HCT116 (cell line): ENCODE results near the gene KRT37. TPM values are rescaled to one million over a fixed set of nuclear protein-coding genes. Genes with fewer than 3 reads are reported as not detected.

Experiments
- ATAC-seq: fragments of 200-7000 bp; cut with Tn5 transposase; 2 replicates; pipeline ENCODE4 v1.9.1; 2020; ENCODE audit warnings: mild to moderate bottlenecking, moderate library complexity
- Bru-seq: library from RNA; stranded (reverse); fragments of 400-500 nt; gene quantifications from one replicate; lab custom pipeline; 2021; lab: Mats Ljungman, UMichigan
- BruChase-seq, 2 experiments: library from RNA; stranded (reverse); fragments of 400-500 nt; gene quantifications; one replicate each; lab custom pipeline; 2021; lab: Mats Ljungman, UMichigan
- BruUV-seq: library from RNA; stranded (reverse); fragments of 400-500 nt; replicated peaks from 2 replicates; lab custom pipeline; 2021; lab: Mats Ljungman, UMichigan
- CTCF ChIA-PET: fragments of 300-600 bp; sonication (Branson Sonifier 250); formaldehyde crosslinking; loops from one replicate; lab custom pipeline; 2021; ENCODE audit warnings: antibody characterized with exemption; lab: Charles Lee
- POLR2A ChIA-PET: fragments of 300-600, 350-600 bp; sonication (Branson Sonifier 250); formaldehyde crosslinking; loops from one replicate; lab custom pipeline; 2021; ENCODE audit warnings: antibody characterized with exemption; lab: Charles Lee
- RAD21 ChIA-PET, 2 experiments: fragments of 300-600 bp; sonication (Branson Sonifier 250); formaldehyde crosslinking; loops; one replicate each; lab custom pipeline; 2023; ENCODE audit warnings: low total read pairs in 2 of 2; ENCODE audit not compliant: uncharacterized antibody in 2 of 2, unreplicated experiment in 2 of 2, low non-redundant PET in 1 of 2; lab: Charles Lee
- DNase-seq: peaks from one replicate; pipeline ENCODE4 v3.0.0-alpha.2; 2010; ENCODE audit warnings: low read depth, low spot score
- H2AFZ ChIP-seq: fragments of 200-600 bp; shearing (Covaris generic), sonication (generic); 2 replicates; pipeline ENCODE4 v1.6.1; 2017; ENCODE audit warnings: low read depth, mixed run types, mixed read lengths, antibody characterized with exemption, low read length; ENCODE audit not compliant: poor library complexity, severe bottlenecking
- H3K27ac ChIP-seq: 2 replicates; pipeline ENCODE4 v1.5.1; 2012; ENCODE audit warnings: low read depth, low read length
- H3K27me3 ChIP-seq: fragments of 200-600 bp; sonication (generic); 2 replicates; pipeline ENCODE4 v1.6.1; 2016; ENCODE audit warnings: mixed run types, low read length, mixed read lengths; ENCODE audit not compliant: insufficient read depth
- H3K36me3 ChIP-seq, 2 experiments: fragments of 200-500 bp in 1 of 2; fragments of 200-600 bp in 1 of 2; sonication (Bioruptor generic) in 1 of 2; sonication (generic) in 1 of 2; 2 replicates each; pipeline versions ENCODE4 v1.5.1 to v1.6.1; 2014 to 2016; ENCODE audit warnings: low read length in 2 of 2, inconsistent platforms in 1 of 2, mixed read lengths in 1 of 2, mixed run types in 1 of 2; ENCODE audit not compliant: insufficient read depth in 2 of 2, control insufficient read depth in 1 of 2
- H3K4me1 ChIP-seq, 2 experiments: fragments of 200-600 bp in 1 of 2; sonication (generic) in 1 of 2; 2 replicates each; pipeline versions ENCODE4 v1.5.1 to v1.6.1; 2012 to 2017; ENCODE audit warnings: low read length in 2 of 2, inconsistent platforms in 1 of 2, mild to moderate bottlenecking in 1 of 2, mixed read lengths in 1 of 2, mixed run types in 1 of 2, moderate library complexity in 1 of 2; ENCODE audit not compliant: insufficient read depth in 2 of 2, control insufficient read depth in 1 of 2
- H3K4me2 ChIP-seq: fragments of 200-600 bp; sonication (generic); 2 replicates; pipeline ENCODE4 v1.6.1; 2017; ENCODE audit warnings: mixed run types, low read length, mixed read lengths
- H3K4me3 ChIP-seq, 2 experiments: fragments of 200-600 bp in 1 of 2; sonication (generic) in 1 of 2; replicated peaks in 1 of 2; 2 replicates each; pipeline ENCODE4 v1.5.1; 2011 to 2016; ENCODE audit warnings: low read length in 2 of 2, control low read depth in 1 of 2, low read depth in 1 of 2, mild to moderate bottlenecking in 1 of 2, mixed read lengths in 1 of 2, mixed run types in 1 of 2
- H3K79me2 ChIP-seq: fragments of 200-600 bp; sonication (generic); 2 replicates; pipeline ENCODE4 v1.6.1; 2017; ENCODE audit warnings: mild to moderate bottlenecking, mixed run types, low read length, moderate library complexity, mixed read lengths; ENCODE audit not compliant: insufficient read depth
- H3K9ac ChIP-seq: fragments of 200-600 bp; sonication (generic); 2 replicates; pipeline ENCODE4 v1.6.1; 2016; ENCODE audit warnings: low read length, mixed read lengths
- H3K9me2 ChIP-seq: fragments of 200-600 bp; sonication (generic), shearing (Covaris generic); 2 replicates; pipeline ENCODE4 v1.6.1; 2017; ENCODE audit warnings: mixed run types, mild to moderate bottlenecking, moderate library complexity; ENCODE audit not compliant: insufficient read depth
- H3K9me3 ChIP-seq, 2 experiments: fragments of 200-500 bp in 1 of 2; fragments of 200-600 bp in 1 of 2; sonication (Bioruptor generic) in 1 of 2; sonication (generic) in 1 of 2; 2 replicates each; pipeline ENCODE4 v1.6.1; 2014 to 2017; ENCODE audit warnings: low read length in 2 of 2, mixed read lengths in 2 of 2, inconsistent platforms in 1 of 2, low read depth in 1 of 2, mild to moderate bottlenecking in 1 of 2, mixed run types in 1 of 2, moderate library complexity in 1 of 2; ENCODE audit not compliant: control insufficient read depth in 1 of 2, insufficient read depth in 1 of 2
- H4K20me1 ChIP-seq: fragments of 200-600 bp; sonication (generic), shearing (Covaris generic); 2 replicates; pipeline ENCODE4 v1.6.1; 2017; ENCODE audit warnings: mixed run types, mild to moderate bottlenecking, moderate library complexity; ENCODE audit not compliant: insufficient read depth
- ELF1 ChIP-seq: IDR thresholded peaks from 2 replicates; pipeline ENCODE4 v1.6.1; 2012; ENCODE audit warnings: low read depth, borderline replicate concordance
- EZH2 ChIP-seq: fragments of 200-600 bp; sonication (generic); IDR thresholded peaks from 2 replicates; pipeline ENCODE4 v1.6.1; 2017; ENCODE audit warnings: antibody characterized with exemption, mixed run types
- EZH2phosphoT487 ChIP-seq: fragments of 200-600 bp; IDR thresholded peaks from 2 replicates; pipeline ENCODE4 v1.6.1; 2018; ENCODE audit warnings: antibody characterized with exemption, borderline replicate concordance
- JUND ChIP-seq: IDR thresholded peaks from 2 replicates; pipeline ENCODE4 v1.6.1; 2012
- POLR2AphosphoS5 ChIP-seq: IDR thresholded peaks from 2 replicates; pipeline ENCODE4 v1.6.1; 2011; ENCODE audit warnings: mild to moderate bottlenecking, low read depth, low read length, moderate library complexity
- REST ChIP-seq: IDR thresholded peaks from 2 replicates; pipeline ENCODE4 v1.6.1; 2012; ENCODE audit warnings: low read depth
- SRF ChIP-seq: IDR thresholded peaks from 2 replicates; pipeline ENCODE4 v1.6.1; 2012; ENCODE audit warnings: low read depth
- TCF7L2 ChIP-seq: IDR thresholded peaks from 2 replicates; pipeline ENCODE4 v1.7.0; 2011; ENCODE audit warnings: borderline replicate concordance, inconsistent platforms; ENCODE audit not compliant: insufficient read depth, insufficient read length; ENCODE audit errors: extremely low read depth
- ZNF274 ChIP-seq: fragments of 200-500 bp; sonication (Bioruptor generic); IDR thresholded peaks from 2 replicates; pipeline ENCODE4 v1.6.1; 2014; ENCODE audit warnings: mild to moderate bottlenecking, low read depth, low read length, inconsistent platforms
- intact Hi-C: fragments of 100-400 bp; cut with micrococcal nuclease; formaldehyde crosslinking; loops from 2 replicates; pipeline ENCODE4 v1.10.0; 2022
- long read RNA-seq: library from polyadenylated mRNA; unstranded; transcript quantifications from one replicate; pipeline ENCODE4 v2.0.0, GENCODE V29; 2021; ENCODE audit not compliant: unreplicated experiment
- polyA plus RNA-seq: library from polyadenylated mRNA; unstranded; fragments of >200 nt; gene quantifications from 2 replicates; pipeline ENCODE4 v1.2.1, GENCODE V29; 2012; ENCODE audit warnings: missing spikeins
- total RNA-seq: library from RNA; stranded (reverse); gene quantifications from one replicate; pipeline ENCODE4 v1.2.1, GENCODE V29; 2021; ENCODE audit not compliant: unreplicated experiment
- TF ChIP-seq, protein P1 (sequence below): IDR thresholded peaks from 2 replicates; pipeline ENCODE4 v1.6.1; 2012
- TF ChIP-seq, protein P2 (sequence below): IDR thresholded peaks from 2 replicates; pipeline ENCODE4 v1.6.1; 2012
- TF ChIP-seq, protein P3 (sequence below): IDR thresholded peaks from 2 replicates; pipeline ENCODE4 v1.6.1; 2011; ENCODE audit warnings: mild to moderate bottlenecking, low read length, moderate library complexity; ENCODE audit not compliant: insufficient replicate concordance; ENCODE audit errors: extremely low read depth

The KRT37 gene
- not detected for total RNA-seq
- polyA plus RNA-seq = 0.07 and 0.20 TPM in 2 replicates
- Bru-seq, nascent RNA = not detected
- not detected for BruChase-seq, experiment 1, labeled RNA remaining after a 6-hour chase
- not detected for BruChase-seq, experiment 2, labeled RNA remaining after a 2-hour chase
- long read RNA-seq = 0 reads

- Histone ChIP-seq H3K9me2 (no peaks in the 10 kb centered on the region), H3K9ac (no peak within 1 kb of the TSS), H3K4me2 (no peak within 1 kb of the TSS), H3K79me2 (no peaks in the 10 kb centered on the region), H3K4me1 (peaks cover 11 to 25% of the 10 kb centered on the region in 2 experiments), H2AFZ (no peak within 1 kb of the TSS), H3K9me3 (no peaks in the 10 kb centered on the region), H3K4me3 (no peak within 1 kb of the TSS), H3K27ac (no peak within 1 kb of the TSS), H3K36me3 (no peaks in the 10 kb centered on the region), H4K20me1 (no peaks in the 10 kb centered on the region), H3K27me3 (no peaks in the 10 kb centered on the region)
- ChIA-PET POLR2A (no interaction called here), CTCF (no interaction called here), RAD21 (no interaction called here)
- no peak for ATAC-seq
- no peak for TF ChIP-seq EZH2
- DNase-seq = no peak
- intact Hi-C loops = no loop called here
- no TSS peak for BruUV-seq
Measured at GRCh38 chr17:41424111-41424635, at the start of gene KRT37. Gene KRT37 (minus strand): TSS chr17:41424585. CDS start chr17:41424523, 62 bp downstream.

DNA sequence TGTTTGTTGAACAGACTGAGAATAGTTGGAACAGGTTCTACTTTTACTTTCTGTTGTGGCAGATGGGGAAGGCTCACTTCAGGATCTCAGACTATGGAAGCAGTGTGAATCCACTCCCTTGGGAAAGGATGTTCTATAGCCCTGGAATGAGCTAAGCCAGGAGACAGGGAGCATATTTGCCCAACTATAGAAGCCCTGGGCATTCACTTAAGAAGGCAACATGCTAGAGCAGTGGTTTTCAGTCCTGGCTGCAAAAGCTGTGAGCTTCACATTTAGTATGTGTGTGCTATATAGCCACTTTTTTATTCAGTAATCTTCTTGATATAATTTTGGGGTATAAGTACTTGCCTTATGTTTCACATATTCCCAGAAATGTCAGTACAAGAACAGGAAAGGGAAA lies 44.0 kb upstream of the KRT37 start:
- Histone ChIP-seq H3K36me3 (no peaks in the 10 kb centered on the region), H4K20me1 (no peaks in the 10 kb centered on the region), H3K79me2 (no peaks in the 10 kb centered on the region), H3K9me3 (peaks cover 3 to 7% of the 10 kb centered on the region in 2 experiments; a peak in 1 of 4 replicates), H3K4me3 (no peak overlapping the region), H3K4me2 (no peak overlapping the region), H3K27ac (no peak overlapping the region), H2AFZ (no peak overlapping the region), H3K27me3 (no peaks in the 10 kb centered on the region), H3K9me2 (no peaks in the 10 kb centered on the region), H3K4me1 (peaks cover 15 to 26% of the 10 kb centered on the region in 2 experiments), H3K9ac (no peak overlapping the region)
- DNase-seq (no peak), ATAC-seq (no peak)
- CTCF ChIA-PET = no interaction called here
- POLR2A ChIA-PET = no interaction called here
- intact Hi-C loops = no loop called here
- BruUV-seq = no TSS peak
- RAD21 ChIA-PET = no interaction called here
- TF ChIP-seq REST (no peak), ZNF274 (no peak), ELF1 (no peak), TCF7L2 (no peak), EZH2phosphoT487 (no peak), JUND (no peak), POLR2AphosphoS5 (no peak), SRF (no peak)
- TF ChIP-seq, protein P1, sequence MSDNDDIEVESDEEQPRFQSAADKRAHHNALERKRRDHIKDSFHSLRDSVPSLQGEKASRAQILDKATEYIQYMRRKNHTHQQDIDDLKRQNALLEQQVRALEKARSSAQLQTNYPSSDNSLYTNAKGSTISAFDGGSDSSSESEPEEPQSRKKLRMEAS = no peak
- TF ChIP-seq, protein P2, sequence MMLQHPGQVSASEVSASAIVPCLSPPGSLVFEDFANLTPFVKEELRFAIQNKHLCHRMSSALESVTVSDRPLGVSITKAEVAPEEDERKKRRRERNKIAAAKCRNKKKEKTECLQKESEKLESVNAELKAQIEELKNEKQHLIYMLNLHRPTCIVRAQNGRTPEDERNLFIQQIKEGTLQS = no peak
- TF ChIP-seq, protein P3, sequence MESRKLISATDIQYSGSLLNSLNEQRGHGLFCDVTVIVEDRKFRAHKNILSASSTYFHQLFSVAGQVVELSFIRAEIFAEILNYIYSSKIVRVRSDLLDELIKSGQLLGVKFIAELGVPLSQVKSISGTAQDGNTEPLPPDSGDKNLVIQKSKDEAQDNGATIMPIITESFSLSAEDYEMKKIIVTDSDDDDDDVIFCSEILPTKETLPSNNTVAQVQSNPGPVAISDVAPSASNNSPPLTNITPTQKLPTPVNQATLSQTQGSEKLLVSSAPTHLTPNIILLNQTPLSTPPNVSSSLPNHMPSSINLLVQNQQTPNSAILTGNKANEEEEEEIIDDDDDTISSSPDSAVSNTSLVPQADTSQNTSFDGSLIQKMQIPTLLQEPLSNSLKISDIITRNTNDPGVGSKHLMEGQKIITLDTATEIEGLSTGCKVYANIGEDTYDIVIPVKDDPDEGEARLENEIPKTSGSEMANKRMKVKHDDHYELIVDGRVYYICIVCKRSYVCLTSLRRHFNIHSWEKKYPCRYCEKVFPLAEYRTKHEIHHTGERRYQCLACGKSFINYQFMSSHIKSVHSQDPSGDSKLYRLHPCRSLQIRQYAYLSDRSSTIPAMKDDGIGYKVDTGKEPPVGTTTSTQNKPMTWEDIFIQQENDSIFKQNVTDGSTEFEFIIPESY = no peak
